ENCODE data around the gene ZBTB8OS. TPM values are rescaled to one million over a fixed set of nuclear protein-coding genes. Genes with fewer than 3 reads are reported as not detected.
"Not testable (repeated sequence)": the region's sequence is repeated elsewhere in the genome, so short reads cannot be mapped to it uniquely, and the experiment has no call there.

The ZBTB8OS gene
- 18.2 TPM for total RNA-seq

DNA sequence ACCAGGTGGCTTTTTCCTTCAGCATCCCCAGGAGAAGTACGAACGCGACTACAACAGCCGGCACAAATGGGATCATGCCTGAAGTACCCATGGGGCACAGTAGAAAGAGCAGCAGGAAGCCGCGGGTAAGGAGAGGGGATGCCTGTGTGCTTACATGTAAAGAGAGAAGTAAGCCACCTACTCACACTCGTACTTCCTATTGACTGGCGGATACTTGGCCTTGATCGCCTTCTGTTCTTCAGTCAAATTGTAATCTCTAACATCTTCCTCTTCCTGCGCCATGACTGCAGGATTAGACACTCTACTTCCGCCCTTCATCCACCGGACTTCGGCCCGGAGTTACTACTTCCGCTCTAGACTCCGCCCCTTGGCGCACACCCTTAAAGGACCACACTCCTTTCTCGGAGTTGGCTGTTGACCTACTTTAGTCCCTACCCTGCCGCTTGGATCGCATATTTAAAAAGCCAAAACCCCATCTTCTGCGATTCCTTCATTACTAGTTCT, at the start of gene ZBTB8OS:
TSS of gene ZBTB8OS (minus strand) at position 303 of the 504 bp plus-strand sequence. CDS start at position 282, 21 bp downstream.
- peak; percentile 98 for DNase-seq

DNA sequence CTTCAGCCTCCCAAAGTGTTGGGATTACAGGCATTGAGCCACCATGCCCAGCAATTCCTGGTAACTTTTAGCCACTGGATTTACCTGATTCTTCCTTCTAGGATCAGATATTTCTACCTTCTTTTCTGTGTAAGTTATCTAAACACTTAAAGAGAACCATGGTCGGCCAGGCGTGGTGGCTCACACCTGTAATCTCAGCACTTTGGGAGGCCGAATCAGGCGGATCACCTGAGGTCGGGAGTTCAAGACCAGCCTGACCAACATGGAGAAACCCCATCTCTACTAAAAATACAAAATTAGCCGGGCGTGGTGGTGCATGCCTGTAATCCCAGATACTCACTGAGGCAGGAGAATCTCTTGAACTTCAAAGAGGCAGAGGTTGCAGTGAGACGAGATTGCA, 46.6 kb upstream of the ZBTB8OS start:
- not testable (repeated sequence) for DNase-seq

DNA sequence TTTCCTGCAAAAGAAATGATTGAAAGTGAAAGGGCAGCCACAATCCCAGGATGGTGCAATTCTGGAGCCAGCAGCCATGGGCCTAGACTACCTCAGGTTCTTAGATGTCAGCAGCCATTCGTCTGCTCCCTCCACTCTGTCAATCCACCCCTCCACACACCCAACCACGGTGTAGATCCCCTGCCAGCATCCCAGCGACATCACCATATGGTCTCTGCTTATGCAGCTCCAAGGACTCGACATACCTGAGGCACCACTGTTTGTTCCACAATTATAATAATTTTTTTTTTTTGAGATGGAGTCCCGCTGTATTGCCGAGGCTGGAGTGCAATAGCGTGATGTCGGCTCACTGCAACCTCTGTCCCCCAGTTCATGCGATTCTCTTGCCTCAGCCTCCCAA, 45.7 kb upstream of the ZBTB8OS start:
- no peak for DNase-seq

DNA sequence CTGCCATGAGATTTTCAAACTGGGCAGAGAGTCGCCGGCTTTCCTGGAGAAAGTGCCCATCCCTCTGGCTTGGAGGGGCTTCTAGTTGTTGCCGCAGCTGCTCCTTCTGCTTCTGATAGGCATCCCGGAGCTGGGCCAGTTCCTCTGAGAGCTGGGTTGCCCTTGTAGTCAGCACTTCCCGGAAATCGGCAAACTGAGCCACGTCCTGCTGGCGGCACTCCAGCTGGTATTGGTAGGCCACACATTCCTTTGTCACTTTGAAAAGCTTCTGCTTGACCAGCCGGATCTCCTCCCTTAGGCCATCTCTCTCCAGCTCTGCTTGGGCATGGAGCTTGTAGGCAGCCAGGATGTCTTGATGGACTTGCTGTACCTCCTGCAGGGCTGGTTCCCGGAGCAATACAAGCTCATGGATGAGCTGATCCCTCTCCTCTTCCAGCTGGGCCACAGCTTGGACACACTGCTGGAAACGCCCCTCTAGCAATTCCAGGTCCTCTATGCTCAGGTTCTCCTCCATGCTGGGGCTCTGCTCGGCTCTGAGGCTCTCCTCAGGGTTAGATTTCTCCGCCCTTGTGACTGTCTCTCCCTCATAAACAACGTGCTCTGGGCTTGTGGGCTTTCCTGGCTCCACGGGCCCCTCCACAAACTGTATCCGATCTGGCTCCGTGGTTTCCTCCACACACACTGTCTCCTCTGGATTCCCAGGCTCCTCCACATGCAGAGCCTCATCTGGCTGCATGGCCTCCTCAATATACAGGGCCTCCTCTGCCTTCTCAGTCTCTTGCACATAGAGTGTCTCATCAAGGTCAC, 45.0 kb upstream of the ZBTB8OS start:
- no peak for DNase-seq

DNA sequence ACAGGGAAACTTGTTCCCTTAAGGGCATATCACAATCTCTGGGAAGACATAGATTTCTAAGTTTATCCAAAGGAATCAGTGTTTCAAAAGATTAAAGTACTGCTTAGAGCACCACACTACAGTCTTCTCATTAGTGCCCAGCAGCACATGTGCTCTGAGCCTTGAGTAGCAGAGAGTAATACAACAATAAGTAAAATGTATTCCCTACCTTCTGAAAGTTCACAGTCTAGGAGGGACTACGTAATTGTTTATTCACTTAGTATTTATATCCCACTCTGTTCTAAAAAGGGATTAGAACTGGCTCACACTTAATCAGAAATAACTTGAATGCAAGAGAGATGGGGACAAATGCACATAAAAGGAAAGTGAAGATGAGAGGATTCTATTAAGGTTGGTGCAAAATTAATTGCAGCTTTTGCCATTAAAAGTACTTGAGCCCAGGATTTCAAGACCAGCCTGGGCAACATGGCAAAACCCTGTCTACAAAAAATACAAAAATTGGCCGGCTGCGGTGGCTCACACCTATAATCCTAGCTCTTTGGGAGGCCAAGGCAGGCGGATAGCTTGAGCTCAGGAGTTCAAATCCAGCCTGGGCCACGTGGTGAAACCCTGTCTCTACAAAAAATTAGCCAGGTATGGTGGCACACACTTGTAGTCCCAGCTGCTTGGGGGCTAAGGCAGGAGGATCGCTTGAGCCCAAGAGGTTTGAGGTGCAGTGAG, 43.3 kb upstream of the ZBTB8OS start:
- no peak for DNase-seq

DNA sequence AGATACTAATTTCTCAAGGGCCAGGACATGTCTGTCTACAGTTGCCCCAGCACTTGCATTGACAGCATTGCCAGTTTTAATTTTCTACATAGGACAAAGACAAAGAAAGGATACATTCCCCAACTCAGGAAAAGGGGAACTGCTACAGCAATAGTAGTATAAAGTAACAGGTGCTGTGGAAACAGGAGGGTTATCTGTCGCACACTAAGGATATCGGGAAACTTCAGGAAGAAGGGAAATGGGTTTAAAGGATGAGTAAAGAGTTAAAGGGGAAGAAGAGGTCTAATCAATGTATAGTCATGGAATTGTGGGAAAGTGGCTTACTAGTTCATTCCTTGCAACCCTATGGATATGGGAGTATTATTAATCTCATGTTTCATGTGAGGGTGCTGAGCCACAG, 36.0 kb upstream of the ZBTB8OS start:
- no peak for DNase-seq

DNA sequence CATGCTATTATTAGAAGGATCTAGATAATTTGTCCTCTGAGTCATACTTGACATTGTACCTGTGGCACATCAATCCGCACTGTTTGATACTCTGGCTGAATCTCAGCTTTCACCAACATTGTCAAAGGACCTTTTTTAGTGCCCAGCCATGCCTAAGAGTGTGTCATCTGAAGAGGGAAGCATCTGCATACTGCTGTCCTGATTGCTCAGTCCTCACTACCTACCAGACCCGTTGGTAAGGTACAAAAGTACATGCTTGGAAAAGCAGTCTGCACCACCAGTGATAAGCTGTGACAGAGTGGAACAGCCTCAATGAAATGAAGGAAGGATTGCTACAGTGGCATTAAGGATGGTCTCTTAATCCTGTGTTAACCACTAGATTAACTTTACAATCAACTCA, 35.1 kb upstream of the ZBTB8OS start:
- DNase-seq, result no peak

DNA sequence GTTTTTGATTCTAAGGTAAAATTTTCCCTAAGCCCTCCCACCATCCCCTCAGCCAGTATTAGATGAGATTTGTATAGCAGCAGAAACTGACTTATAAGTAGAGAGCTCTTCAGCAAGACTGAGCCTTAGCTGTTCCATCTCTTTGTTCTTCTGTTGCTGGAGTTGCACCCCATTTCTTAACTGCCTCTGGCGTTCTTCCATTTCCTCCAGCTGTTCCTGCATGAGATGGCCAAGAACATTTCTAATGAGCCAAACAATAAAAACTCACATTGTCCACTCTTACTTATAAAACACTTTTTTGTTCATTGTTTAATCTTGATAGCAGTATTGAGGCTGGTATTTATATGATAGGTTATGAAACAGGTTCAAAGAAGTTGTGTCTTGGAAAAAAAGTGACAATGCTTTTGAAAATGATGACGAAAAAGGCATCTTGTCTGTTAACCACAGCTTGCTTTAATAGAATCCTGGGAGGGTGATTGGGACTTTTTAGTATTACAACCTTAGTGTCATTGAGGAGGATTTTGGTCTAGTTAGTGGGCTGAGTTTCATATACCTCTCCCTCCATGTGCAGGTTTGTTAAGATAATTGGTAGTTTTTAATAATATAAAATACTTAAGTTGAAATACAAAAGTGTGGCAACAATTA, 33.9 kb upstream of the ZBTB8OS start:
- DNase-seq, result peak; percentile 60

DNA sequence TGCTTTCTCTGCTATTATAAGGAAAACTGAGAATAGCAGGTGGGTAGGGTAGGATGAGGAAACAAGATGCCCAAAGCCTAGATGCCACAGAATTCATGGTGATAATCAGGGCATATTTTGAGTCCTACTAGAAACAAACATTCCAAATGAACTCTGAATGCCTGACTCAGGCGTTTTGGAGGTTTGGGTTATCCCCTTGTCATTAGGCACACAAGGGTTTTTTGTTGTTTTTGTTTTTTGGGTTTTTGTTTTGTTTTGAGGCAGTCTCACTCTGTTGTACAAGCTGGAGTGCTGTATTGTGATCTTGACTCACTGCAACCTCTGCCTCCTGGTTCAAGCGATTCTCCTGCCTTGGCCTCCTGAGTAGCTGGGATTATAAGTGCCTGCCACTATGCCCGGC, 33.0 kb upstream of the ZBTB8OS start:
- DNase-seq, result no peak

DNA sequence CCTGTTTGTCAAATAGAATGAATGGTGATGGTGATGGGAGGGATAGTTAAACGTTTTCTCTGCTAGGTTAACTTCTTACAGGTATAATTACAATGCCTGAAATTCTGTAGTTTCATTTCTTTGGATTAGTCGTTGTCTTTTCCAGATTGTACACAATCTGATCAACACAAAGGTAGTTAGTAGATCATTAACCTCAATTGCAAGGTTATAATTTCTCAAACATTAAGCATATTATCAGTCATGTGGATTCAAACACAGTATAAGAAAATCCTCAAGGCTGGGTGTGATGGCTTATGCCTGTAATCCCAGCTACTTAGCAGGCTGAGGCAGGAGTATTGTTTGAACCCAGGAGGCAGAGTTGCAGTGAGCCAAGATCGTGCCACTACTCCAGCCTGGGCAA, 31.6 kb upstream of the ZBTB8OS start:
- DNase-seq, result no peak

DNA sequence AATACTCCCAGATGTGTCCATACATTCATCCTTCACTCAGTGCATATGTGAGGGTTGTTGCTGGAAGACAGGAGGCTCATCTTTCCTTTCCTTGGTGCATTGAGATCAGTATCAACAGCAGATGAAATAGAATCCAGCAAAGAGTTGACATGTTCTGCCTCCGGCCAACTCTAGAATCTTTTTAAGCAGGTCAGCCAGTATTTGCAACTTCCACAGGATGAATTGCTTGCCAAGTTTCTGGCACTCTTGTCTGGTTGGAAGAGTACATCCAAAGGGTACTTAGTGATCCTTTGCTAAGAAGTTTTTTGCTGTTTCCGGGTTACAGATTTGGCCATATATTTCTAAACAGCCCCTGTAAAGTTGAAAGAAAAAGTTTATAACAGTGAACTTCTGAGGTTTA, 31.2 kb upstream of the ZBTB8OS start:
- no peak for DNase-seq

DNA sequence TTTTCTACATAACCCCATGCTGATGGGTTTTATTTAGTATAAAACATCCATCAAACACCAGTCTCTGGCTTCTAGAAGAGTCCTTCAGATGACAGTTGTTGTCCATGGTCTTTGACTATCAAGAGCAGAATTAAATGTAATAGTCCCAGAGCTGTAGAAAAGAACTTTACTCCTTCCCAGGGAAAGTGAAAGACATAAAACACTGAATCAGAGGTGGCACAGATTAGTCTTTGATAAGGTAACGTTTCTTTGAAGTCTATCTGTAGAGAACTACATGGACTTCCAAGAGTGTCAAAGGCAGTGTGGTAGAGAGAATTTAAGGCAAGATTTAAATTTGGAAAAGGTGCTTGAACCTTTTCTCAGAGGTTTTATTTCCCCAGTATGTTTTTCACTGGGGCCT, 30.3 kb upstream of the ZBTB8OS start:
- DNase-seq, result no peak

DNA sequence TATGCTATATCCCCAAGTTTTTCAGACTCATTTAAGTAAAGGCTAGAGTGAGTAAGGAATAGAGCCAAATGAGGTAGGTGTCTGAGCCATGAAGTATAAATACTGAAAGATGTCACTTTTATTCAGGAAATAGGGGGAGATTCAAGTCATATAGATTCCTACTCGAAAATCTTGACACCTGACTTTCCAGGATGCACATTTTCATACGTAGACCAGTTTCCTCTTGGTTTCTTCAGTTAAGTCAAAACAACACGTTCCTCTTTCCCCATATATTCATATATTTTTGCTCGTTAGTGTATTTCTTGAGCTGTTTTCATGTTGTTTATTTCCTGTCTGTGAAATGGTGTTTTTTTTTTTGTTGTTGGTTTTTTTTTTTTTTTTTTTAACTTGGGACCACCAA, 29.6 kb upstream of the ZBTB8OS start:
- DNase-seq, result not testable (repeated sequence)

DNA sequence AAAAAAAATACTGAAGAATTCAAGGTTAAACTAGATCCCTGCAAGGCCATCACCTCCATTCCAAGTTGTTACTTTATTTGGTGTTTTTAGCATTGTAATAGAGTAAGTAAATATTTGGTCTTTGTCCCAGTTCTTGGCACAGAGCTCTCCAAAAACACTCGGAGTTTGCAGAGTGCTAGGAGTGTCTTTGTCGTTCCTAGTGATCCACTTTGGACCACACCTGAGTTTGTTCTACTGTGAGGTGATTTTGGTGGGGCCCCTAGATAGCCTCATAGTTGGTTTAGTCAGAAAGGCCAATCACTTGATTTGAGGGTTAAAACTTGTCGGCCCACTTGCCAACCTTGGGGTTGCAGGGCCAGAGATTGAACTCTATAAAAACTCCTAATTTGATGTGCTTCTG, 26.6 kb upstream of the ZBTB8OS start:
- no peak for DNase-seq

DNA sequence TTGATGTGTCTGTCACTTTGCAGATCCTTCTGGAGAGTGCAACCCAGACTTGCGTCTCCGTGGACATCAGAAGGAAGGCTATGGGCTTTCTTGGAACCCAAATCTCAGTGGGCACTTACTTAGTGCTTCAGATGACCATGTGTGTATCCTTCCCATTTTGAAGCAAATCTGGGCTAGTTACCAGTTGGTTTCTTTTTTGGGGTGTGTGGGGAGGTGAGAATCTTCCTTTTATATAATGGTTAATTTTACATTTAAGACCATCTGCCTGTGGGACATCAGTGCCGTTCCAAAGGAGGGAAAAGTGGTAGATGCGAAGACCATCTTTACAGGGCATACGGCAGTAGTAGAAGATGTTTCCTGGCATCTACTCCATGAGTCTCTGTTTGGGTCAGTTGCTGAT, 18.4 kb upstream of the ZBTB8OS start:
- DNase-seq, result not testable (repeated sequence)

DNA sequence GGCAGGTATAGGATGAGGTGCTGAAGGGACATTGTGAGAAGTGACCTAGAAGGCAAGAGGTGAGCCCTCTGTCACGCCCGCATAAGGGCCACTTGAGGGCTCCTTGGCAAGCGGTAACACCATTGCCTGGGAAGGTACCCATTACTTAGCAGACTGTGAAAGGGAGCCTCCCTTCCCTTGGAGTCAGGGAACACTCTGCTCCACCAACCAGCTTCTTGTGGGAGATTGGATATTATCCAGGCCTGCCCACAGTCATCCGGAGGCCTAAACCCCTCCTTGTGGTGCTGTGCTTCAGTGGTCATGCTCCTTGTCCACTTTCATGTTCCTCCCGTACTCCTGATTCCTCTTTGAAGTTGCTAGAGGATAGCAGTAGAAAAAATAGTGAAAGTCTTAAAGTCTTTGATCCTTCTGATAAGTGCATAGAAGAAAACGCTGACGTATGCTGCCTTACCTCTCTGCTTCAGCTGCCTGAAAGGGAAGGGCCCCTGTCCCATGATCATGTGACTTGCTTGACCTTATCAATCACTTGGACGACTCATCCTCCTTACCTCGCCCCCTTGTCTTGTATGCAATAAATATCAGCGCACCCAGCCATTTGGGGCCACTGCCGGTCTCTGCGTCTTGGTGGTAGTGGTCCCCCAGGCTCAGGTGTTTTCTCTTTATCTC, 16.7 kb upstream of the ZBTB8OS start:
- no peak for DNase-seq

DNA sequence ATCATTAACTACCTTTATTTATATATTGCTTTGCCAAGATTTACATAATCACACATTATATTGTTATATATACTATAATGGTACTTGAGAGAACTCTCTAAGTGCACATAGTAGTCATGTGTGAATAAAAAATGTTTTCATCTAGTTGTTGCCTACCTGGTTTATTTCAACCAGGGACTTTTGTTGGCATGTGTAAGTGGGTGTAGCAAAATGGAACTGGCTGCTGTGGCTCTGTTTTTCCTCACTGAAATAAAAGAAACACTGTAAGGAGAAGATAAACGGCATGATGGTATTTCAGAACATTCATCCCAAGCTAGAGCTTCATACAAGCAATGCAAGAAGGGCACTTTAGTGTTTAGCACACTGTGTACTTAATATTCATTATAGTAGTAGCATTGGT, 15.6 kb upstream of the ZBTB8OS start:
- DNase-seq, result no peak

DNA sequence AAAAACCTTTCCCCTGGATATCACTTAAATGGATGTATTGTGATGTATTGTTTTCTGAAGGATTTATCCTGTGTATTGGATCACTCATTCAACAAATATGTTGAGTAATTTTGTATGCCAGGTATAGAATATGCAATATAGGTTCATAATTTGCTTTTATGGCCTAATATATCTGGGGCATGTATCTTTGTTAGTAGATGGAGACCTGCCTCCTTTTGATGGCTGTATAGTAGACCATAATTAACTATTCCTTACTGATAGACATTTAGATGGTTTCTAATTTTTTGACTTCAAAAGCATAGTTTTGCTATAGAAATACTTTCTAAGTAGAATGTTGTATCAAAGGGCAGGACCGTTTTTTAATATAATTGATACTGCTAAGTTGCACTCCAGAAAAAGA, 9.2 kb upstream of the ZBTB8OS start:
- DNase-seq, result no peak

DNA sequence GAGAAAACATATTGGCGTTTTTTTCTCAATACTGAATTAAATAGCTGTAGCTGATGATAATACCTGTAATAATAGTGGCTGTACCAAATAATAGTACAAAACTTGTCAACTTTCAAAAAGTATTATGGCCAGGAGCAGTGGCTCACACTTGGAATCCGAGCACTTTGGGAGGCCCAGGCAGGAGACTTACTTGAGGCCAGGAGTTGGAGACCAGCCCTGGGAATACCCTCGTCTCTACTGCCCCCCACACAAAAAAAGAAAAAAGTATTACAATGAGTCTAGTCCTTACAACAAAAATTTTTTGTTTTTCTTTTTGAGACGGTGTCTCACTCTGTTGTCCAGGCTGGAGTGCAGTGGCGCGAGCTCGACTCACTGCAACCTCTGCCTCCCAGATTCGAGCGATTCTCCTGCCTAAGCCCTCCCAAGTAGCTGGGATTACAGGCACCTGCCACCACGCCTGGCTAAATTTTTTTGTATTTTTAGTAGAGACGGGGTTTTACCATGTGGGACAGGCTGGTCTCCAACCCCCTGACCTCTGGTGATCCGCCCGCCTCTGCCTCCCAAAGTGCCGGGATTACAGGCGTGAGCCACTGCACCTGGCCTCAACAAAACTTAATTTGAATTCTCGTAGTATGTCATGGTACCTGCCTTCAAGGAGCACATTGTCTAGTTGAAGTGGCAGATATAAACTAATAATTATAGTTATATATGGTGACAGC, 2.1 kb upstream of the ZBTB8OS start:
- DNase-seq, result no peak

DNA sequence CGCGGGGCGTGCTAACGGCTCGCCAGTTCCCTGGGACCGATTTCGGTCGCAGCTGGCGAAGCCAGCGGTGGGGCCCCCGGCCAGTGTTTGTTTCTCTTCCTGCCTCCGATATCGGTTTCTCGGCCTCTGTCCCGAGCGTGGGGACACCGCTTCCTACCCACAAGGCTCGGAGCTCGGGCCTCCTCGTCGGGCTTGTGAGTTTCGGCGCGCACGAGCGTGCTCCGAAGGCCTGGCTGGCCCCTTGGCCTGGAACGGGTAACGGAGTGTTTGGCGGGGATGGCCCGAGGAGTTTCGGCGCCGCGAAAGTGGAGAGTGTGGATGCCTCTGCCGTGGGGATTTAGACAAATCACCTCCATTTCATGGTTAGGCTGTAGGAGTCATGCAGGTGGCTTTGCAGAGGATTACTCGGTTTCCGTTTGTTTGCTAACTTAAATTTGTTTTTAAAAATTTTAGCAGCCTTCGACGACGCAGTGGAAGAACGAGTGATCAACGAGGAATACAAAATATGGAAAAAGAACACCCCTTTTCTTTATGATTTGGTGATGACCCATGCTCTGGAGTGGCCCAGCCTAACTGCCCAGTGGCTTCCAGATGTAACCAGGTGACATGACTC, 1.2 kb upstream of the ZBTB8OS start:
- DNase-seq, result no peak

DNA sequence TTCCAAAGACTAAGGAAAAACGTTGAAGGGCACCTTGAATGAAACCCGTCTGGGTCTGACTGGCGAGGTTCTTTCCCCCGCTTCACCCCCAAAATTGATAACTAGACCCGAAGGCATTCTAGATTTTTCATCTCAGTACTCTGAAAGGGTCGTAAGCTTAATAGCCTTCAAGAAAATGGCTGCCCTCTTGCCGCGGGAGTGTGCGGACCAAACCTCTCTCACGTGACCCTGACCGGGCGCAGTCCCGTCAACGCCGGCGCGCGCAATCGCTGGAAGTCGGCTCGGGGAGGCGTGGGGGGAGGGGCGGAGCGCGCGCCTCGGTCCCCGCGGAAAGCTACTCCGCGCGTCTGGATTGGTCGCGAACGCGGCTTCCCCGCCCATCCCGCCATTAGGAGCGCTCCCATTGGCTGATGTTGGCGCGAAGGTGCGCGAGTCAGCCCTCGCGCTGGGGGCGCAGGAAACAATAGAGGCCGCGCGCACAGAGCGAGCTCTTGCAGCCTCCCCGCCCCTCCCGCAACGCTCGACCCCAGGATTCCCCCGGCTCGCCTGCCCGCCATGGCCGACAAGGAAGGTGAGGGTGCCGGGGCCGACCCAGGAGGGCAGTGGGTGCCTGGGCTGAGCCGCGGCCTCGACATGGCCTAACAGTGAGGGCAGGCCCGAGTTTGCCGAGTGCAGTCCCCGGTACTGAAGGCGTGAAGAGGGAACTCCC, 556 bp upstream of the ZBTB8OS start, which contains the start of gene RBBP4:
TSS of gene RBBP4 (plus strand) at position 457 of the 709 bp plus-strand sequence. CDS start at position 556, 99 bp downstream.
- DNase-seq, result peak; percentile 99
